ENCODE measurements around the gene SAE1.

GRCh38 chr19:47109541-47110375, 20.9 kb upstream of the SAE1 start:
- TF ChIP-seq POLR2A (IDR thresholded peaks at IDR 0.05) (no peak), CTCF (IDR thresholded peaks at IDR 0.05) (no peak)

Data from breast epithelium (tissue), 3 donors.